Breast epithelium (tissue), 4 donors: ENCODE measurements around the gene ATP5ME. TPM values are rescaled to one million over a fixed set of nuclear protein-coding genes. Genes with fewer than 3 reads are reported as not detected.

ENCODE experiments used
- DNase-seq, 2 donors: peaks; one replicate each; pipeline ENCODE4 v3.0.0-alpha.2; 2019; ENCODE audit warnings: low spot score in 2 of 2
- H3K27ac ChIP-seq, 2 donors: fragments of 200-600 bp; sonication (generic) in 1 of 2; one replicate each; pipeline ENCODE4 v1.5.1; 2016 to 2019; ENCODE audit warnings: mild to moderate bottlenecking in 1 of 2
- H3K27me3 ChIP-seq, 2 donors: fragments of 200-600 bp; sonication (generic) in 1 of 2; one replicate each; pipeline versions ENCODE4 v1.5.1 to v1.6.0; 2017 to 2019; ENCODE audit warnings: control low read depth in 1 of 2, mild to moderate bottlenecking in 1 of 2
- H3K36me3 ChIP-seq: fragments of 200-600 bp; one replicate; pipeline ENCODE4 v1.5.1; 2019
- H3K4me1 ChIP-seq, 2 donors: fragments of 200-600 bp; sonication (generic); one replicate each; pipeline ENCODE4 v1.5.1; 2016 to 2019; ENCODE audit warnings: control low read depth in 1 of 2
- H3K4me3 ChIP-seq, 3 donors: fragments of 200-600 bp; sonication (generic); 1 replicate in 2 of 3; 2 replicates in 1 of 3; pipeline ENCODE4 v1.5.1; 2016 to 2019; ENCODE audit warnings: mild to moderate bottlenecking in 3 of 3, moderate library complexity in 2 of 3
- H3K9me3 ChIP-seq, 2 donors: fragments of 200-600 bp; sonication (generic) in 1 of 2; one replicate each; pipeline ENCODE4 v1.5.1; 2016 to 2019; ENCODE audit warnings: control low read depth in 1 of 2
- CTCF ChIP-seq, 3 donors: fragments of 450-650 bp; IDR thresholded peaks; one replicate each; pipeline ENCODE4 v1.5.1; 2016 to 2017; ENCODE audit warnings: antibody characterized with exemption in 3 of 3, mild to moderate bottlenecking in 3 of 3, moderate library complexity in 3 of 3
- POLR2A ChIP-seq: fragments of 450-650 bp; IDR thresholded peaks from one replicate; pipeline ENCODE4 v1.6.1; 2016; ENCODE audit warnings: antibody characterized with exemption, mild to moderate bottlenecking, moderate library complexity
- POLR2AphosphoS5 ChIP-seq, 3 donors: sonication (generic); formaldehyde crosslinking; IDR thresholded peaks; one replicate each; pipeline ENCODE4 v1.6.1; 2017; ENCODE audit warnings: antibody characterized with exemption in 3 of 3
- intact Hi-C: fragments of 100-400 bp; cut with DNase I; formaldehyde crosslinking; loops from one replicate; pipeline ENCODE4 v1.15.1; 2023; ENCODE audit warnings: low total_unique reads
- total RNA-seq, 3 donors: library from RNA; depleted of rRNA; stranded (reverse); fragments of >200 nt; gene quantifications; one replicate each; pipeline ENCODE4 v1.1.0, GENCODE V29; 2016

The ATP5ME gene
- total RNA-seq, 3 donors from 2014 or later = 108 to 179 (median 128) TPM

DNA sequence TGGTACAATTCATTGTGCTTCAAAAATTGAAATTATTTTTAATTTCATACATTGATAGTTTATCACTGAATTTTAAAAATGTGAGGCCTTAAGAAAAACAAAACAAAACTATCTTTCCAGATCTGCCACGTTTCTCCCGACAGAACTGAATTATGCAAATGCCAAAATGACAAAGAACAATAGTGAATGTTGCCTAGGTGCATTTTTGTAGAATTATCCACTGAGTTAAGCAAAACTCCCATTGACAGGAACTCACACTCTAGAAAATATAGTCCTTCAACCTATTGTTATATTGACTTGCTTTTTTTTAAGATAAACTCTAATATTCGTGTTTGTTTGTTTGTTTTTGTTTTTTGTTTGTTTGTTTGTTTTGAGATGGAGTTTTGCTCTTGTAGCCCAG is 38.0 kb upstream of the ATP5ME start:
- H3K4me3 ChIP-seq = no peak overlapping the region
- TF ChIP-seq POLR2A = no peak
- no peak for TF ChIP-seq CTCF (IDR thresholded peaks at IDR 0.05)
- no peak for TF ChIP-seq POLR2AphosphoS5 (IDR thresholded peaks at IDR 0.05)
- intact Hi-C loops = no loop called here
- no peak for DNase-seq
- H3K27ac ChIP-seq = no peak overlapping the region
- H3K27me3 ChIP-seq = no peaks in the 10 kb centered on the region
- H3K9me3 ChIP-seq = no peaks in the 10 kb centered on the region
- H3K36me3 ChIP-seq = no peaks in the 10 kb centered on the region
- peaks cover 0 to 7% of the 10 kb centered on the region in 2 donors for H3K4me1 ChIP-seq

DNA sequence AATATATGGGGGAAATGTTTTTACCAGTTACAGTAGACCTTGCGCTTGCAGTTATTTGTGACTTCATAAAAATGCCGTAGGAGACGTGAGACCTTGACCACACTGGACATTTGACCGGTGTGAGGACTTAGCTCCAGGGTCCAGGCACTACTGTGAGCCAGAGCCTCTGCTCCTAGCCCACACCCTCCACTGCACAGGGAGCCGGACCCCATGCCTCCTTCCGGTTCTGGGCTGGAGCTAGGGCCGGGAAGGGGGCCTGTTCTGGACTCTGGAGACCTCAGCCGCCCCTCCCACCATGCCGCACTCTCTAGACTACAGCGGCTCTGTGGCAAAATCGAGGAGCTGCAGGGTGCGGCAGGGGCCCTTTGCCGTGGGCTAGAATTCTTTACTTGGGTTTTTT is 36.8 kb upstream of the ATP5ME start:
- no peaks in the 10 kb centered on the region for H3K9me3 ChIP-seq
- H3K27me3 ChIP-seq = no peaks in the 10 kb centered on the region
- no peak overlapping the region for H3K4me3 ChIP-seq
- no peaks in the 10 kb centered on the region for H3K36me3 ChIP-seq
- H3K27ac ChIP-seq = no peak overlapping the region
- TF ChIP-seq POLR2AphosphoS5 (IDR thresholded peaks at IDR 0.05) (no peak), POLR2A (no peak), CTCF (IDR thresholded peaks at IDR 0.05) (no peak)
- intact Hi-C loops = no loop called here
- DNase-seq = no peak
- peaks cover 0 to 7% of the 10 kb centered on the region in 2 donors for H3K4me1 ChIP-seq

DNA sequence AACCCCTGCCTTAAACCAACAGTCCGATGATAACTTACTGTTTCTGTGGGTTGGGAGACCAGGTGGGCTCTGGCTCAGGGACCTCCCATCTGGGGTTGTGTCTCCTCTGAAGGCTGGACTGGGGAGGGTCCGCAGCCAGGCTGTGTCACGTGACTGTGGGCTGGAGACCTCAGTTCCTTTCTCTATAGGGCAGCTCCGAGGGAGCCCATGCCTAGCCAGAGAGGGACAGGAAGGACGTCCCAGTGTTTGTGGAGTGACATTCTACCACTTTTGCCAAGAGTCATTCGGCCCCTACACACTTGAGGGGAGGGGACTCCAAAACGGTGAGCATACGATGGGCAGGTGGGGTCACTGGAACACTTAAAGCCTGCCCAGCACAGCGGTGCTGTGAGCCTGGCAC is 36.0 kb upstream of the ATP5ME start:
- Histone ChIP-seq H3K27me3 (no peaks in the 10 kb centered on the region), H3K27ac (no peak overlapping the region), H3K36me3 (no peaks in the 10 kb centered on the region), H3K4me3 (no peak overlapping the region), H3K9me3 (no peaks in the 10 kb centered on the region), H3K4me1 (peaks cover 0 to 7% of the 10 kb centered on the region in 2 donors)
- DNase-seq = no peak
- intact Hi-C loops = no loop called here
- TF ChIP-seq POLR2AphosphoS5 (IDR thresholded peaks at IDR 0.05) (no peak), POLR2A (no peak), CTCF (IDR thresholded peaks at IDR 0.05) (no peak)

- DNase-seq = no peak
- peaks cover 0 to 7% of the 10 kb centered on the region in 2 donors for H3K4me1 ChIP-seq
- H3K36me3 ChIP-seq = no peaks in the 10 kb centered on the region
- H3K4me3 ChIP-seq = no peak overlapping the region
- TF ChIP-seq POLR2AphosphoS5 (IDR thresholded peaks at IDR 0.05) = no peak
- no peak for TF ChIP-seq POLR2A
- TF ChIP-seq CTCF (IDR thresholded peaks at IDR 0.05) = no peak
- H3K27ac ChIP-seq = no peak overlapping the region
- intact Hi-C loops = no loop called here
- H3K27me3 ChIP-seq = no peaks in the 10 kb centered on the region
- H3K9me3 ChIP-seq = no peaks in the 10 kb centered on the region
These were observed 35.3 kb upstream of the ATP5ME start for GRCh38 chr4:709348-709747.

- H3K36me3 ChIP-seq = no peaks in the 10 kb centered on the region
- no peaks in the 10 kb centered on the region for H3K27me3 ChIP-seq
- intact Hi-C loops = no loop called here
- peak overlapping the region in 2 of 3 donors; percentile 18 to 39 for H3K4me3 ChIP-seq
- no peak for TF ChIP-seq POLR2A
- TF ChIP-seq POLR2AphosphoS5 (IDR thresholded peaks at IDR 0.05) = no peak
- no peak for TF ChIP-seq CTCF (IDR thresholded peaks at IDR 0.05)
- no peak overlapping the region for H3K27ac ChIP-seq
- no peak for DNase-seq
- no peaks in the 10 kb centered on the region for H3K9me3 ChIP-seq
- peaks cover 0 to 7% of the 10 kb centered on the region in 2 donors for H3K4me1 ChIP-seq
These were observed 34.5 kb upstream of the ATP5ME start for GRCh38 chr4:708631-708933.
